ENCODE results near the gene CHMP3.
A peak's percentile ranks its signal among the peaks of the same experiment; 100 is the strongest.

The CHMP3 gene

GRCh38 chr2:86518481-86518880, 44.8 kb downstream of the CHMP3 start:
- peaks cover 13% of the 10 kb centered on the region for H3K36me3 ChIP-seq (ENCODE audit: low read length)

DNA sequence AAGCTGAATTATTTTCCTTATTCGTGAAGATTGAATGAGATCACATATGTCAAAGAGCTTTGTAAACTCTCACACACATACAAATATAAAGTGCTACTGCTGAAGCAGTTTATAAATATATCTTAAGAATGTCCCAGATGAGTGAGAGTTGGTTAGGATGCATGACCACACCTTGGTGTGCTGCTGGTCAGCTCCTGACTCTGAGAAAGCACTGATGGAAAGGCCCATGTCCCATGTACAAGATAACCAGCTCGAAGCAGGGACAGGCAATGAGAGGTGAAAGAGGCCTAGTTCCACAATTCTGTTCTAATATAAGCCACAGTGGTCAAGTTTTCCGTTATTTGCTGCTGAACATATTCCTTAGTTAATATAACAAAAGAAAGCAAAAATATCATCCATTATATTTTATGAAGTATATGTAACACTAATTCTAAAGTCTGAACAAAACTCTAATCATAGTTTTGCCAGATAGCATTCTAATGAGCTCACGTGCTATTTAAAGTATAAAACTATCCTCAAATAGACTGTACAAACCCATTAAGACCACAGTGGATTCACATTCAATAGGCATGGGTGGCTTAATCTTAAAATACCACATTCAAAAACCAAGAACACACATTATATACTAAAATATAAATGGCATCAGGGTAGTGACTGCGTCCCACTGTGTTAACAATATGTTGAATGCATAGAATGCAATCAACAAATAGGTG, 49.1 kb downstream of the CHMP3 start:
- no peaks in the 10 kb centered on the region for H3K9me3 ChIP-seq (ENCODE audit: insufficient read depth, low read length)
- H3K79me2 ChIP-seq (ENCODE audit: insufficient read depth, low read length), result no peaks in the 10 kb centered on the region; the same call in 1 of the 2 replicates
- no peaks in the 10 kb centered on the region for H3K9me2 ChIP-seq (replicated peaks; ENCODE audit: insufficient read depth, low read length)
- no peak overlapping the region for H2AFZ ChIP-seq (ENCODE audit: low read depth, low read length, severe bottlenecking)
- no peaks in the 10 kb centered on the region for H3F3A ChIP-seq (ENCODE audit: insufficient read depth)
- H3K4me3 ChIP-seq (ENCODE audit: insufficient read depth, low read length, poor library complexity, severe bottlenecking), result no peak overlapping the region
- no peak overlapping the region for H3K27ac ChIP-seq (ENCODE audit: low read depth, low read length)
- H3K9ac ChIP-seq (ENCODE audit: low read length), result no peak overlapping the region
- no peak overlapping the region for H3K4me2 ChIP-seq (ENCODE audit: low read depth, low read length, poor library complexity, severe bottlenecking)
- no peaks in the 10 kb centered on the region for H3K36me3 ChIP-seq (ENCODE audit: low read length)
- TF ChIP-seq EZH2phosphoT487 (conservative IDR thresholded peaks at IDR 0.05; ENCODE audit: low read length), result no peak
- TF ChIP-seq CTCF (IDR thresholded peaks at IDR 0.05; ENCODE audit: insufficient read depth, low read length, poor library complexity, severe bottlenecking), result no peak
- H4K20me1 ChIP-seq (ENCODE audit: low read depth, low read length), result no peaks in the 10 kb centered on the region
- no peaks in the 10 kb centered on the region for H3K27me3 ChIP-seq (ENCODE audit: low read length)

More at GRCh38 chr2:86518481-86518880, 44.8 kb downstream of the CHMP3 start:
- Histone ChIP-seq H4K20me1 (ENCODE audit: low read depth, low read length) (no peaks in the 10 kb centered on the region), H3K4me3 (ENCODE audit: insufficient read depth, low read length, poor library complexity, severe bottlenecking) (no peak overlapping the region), H3K27me3 (ENCODE audit: low read length) (no peaks in the 10 kb centered on the region), H3K9me2 (replicated peaks; ENCODE audit: insufficient read depth, low read length) (no peaks in the 10 kb centered on the region), H3K27ac (ENCODE audit: low read depth, low read length) (no peak overlapping the region), H3K9ac (ENCODE audit: low read length) (no peak overlapping the region), H2AFZ (ENCODE audit: low read depth, low read length, severe bottlenecking) (no peak overlapping the region), H3K79me2 (ENCODE audit: insufficient read depth, low read length) (no peaks in the 10 kb centered on the region), H3K4me2 (ENCODE audit: low read depth, low read length, poor library complexity, severe bottlenecking) (no peak overlapping the region), H3K9me3 (ENCODE audit: insufficient read depth, low read length) (peaks cover 4% of the 10 kb centered on the region; the same call in 1 of the 2 replicates), H3F3A (ENCODE audit: insufficient read depth) (no peaks in the 10 kb centered on the region)
- TF ChIP-seq EZH2phosphoT487 (conservative IDR thresholded peaks at IDR 0.05; ENCODE audit: low read length) (no peak), CTCF (IDR thresholded peaks at IDR 0.05; ENCODE audit: insufficient read depth, low read length, poor library complexity, severe bottlenecking) (peak; percentile 52)

DNA sequence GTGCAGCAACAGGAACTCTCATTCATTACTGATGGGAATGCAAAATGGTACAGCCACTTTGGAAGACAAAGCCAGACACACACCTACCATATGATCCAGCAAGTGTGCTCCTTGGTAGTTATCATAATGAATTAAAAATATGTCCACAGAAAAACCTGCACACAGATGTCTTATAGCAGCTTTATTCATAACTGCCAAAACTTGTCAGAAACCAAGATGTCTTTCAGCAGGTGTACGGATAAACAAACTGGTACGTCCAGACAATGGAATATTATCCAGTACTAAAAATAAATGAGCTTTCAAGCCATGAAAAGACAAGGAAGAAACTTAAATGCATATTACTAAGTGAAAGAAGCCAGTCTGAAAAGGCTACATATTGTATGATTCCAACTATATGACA, 50.4 kb downstream of the CHMP3 start:
- Histone ChIP-seq H3K27ac (ENCODE audit: low read depth, low read length) (no peak overlapping the region), H3F3A (ENCODE audit: insufficient read depth) (no peaks in the 10 kb centered on the region), H3K9me3 (ENCODE audit: insufficient read depth, low read length) (no peaks in the 10 kb centered on the region), H3K79me2 (ENCODE audit: insufficient read depth, low read length) (no peaks in the 10 kb centered on the region; the same call in 1 of the 2 replicates), H3K36me3 (ENCODE audit: low read length) (no peaks in the 10 kb centered on the region), H3K4me2 (ENCODE audit: low read depth, low read length, poor library complexity, severe bottlenecking) (no peak overlapping the region), H2AFZ (ENCODE audit: low read depth, low read length, severe bottlenecking) (no peak overlapping the region), H3K9me2 (replicated peaks; ENCODE audit: insufficient read depth, low read length) (no peaks in the 10 kb centered on the region), H3K9ac (ENCODE audit: low read length) (no peak overlapping the region), H3K4me3 (ENCODE audit: insufficient read depth, low read length, poor library complexity, severe bottlenecking) (no peak overlapping the region), H4K20me1 (ENCODE audit: low read depth, low read length) (no peaks in the 10 kb centered on the region), H3K27me3 (ENCODE audit: low read length) (no peaks in the 10 kb centered on the region)
- TF ChIP-seq EZH2phosphoT487 (conservative IDR thresholded peaks at IDR 0.05; ENCODE audit: low read length), result no peak

DNA sequence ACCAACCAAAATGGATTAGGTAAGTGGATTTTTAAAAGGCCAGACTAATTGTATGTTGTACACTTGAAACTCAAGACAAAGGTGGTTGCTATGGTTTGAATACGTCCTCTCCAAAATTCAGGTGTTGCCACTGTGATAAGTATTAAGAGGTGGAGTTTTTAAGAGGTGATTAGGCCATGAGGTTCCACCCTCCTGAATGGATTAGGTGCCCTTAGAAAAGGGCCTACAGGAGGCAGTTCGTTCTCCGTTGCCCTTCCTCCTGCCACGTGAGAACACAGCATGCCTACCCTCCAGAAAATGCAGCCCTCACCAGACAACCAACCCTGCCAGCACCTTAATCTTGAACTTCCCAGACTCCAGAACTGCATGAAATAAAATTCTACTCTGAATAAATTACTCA, 51.2 kb downstream of the CHMP3 start:
- H3K79me2 ChIP-seq (ENCODE audit: insufficient read depth, low read length), result no peaks in the 10 kb centered on the region; the same call in 1 of the 2 replicates
- H3K9me3 ChIP-seq (ENCODE audit: insufficient read depth, low read length), result no peaks in the 10 kb centered on the region
- no peak for TF ChIP-seq CTCF (IDR thresholded peaks at IDR 0.05; ENCODE audit: insufficient read depth, low read length, poor library complexity, severe bottlenecking)
- no peak for TF ChIP-seq EZH2phosphoT487 (conservative IDR thresholded peaks at IDR 0.05; ENCODE audit: low read length)
- no peak overlapping the region for H3K4me2 ChIP-seq (ENCODE audit: low read depth, low read length, poor library complexity, severe bottlenecking)
- H3K9ac ChIP-seq (ENCODE audit: low read length), result no peak overlapping the region
- no peak overlapping the region for H2AFZ ChIP-seq (ENCODE audit: low read depth, low read length, severe bottlenecking)
- H3F3A ChIP-seq (ENCODE audit: insufficient read depth), result no peaks in the 10 kb centered on the region
- H3K36me3 ChIP-seq (ENCODE audit: low read length), result no peaks in the 10 kb centered on the region
- no peak overlapping the region for H3K27ac ChIP-seq (ENCODE audit: low read depth, low read length)
- no peak overlapping the region for H3K4me3 ChIP-seq (ENCODE audit: insufficient read depth, low read length, poor library complexity, severe bottlenecking)
- no peaks in the 10 kb centered on the region for H3K9me2 ChIP-seq (replicated peaks; ENCODE audit: insufficient read depth, low read length)
- no peaks in the 10 kb centered on the region for H4K20me1 ChIP-seq (ENCODE audit: low read depth, low read length)
- no peaks in the 10 kb centered on the region for H3K27me3 ChIP-seq (ENCODE audit: low read length)

Data from SU-DHL-6 (cell line).